Measurements from ENCODE around the gene GOLGA6C.
"Not testable (repeated sequence)": the region's sequence is repeated elsewhere in the genome, so short reads cannot be mapped to it uniquely, and the experiment has no call there.

The GOLGA6C gene

DNA sequence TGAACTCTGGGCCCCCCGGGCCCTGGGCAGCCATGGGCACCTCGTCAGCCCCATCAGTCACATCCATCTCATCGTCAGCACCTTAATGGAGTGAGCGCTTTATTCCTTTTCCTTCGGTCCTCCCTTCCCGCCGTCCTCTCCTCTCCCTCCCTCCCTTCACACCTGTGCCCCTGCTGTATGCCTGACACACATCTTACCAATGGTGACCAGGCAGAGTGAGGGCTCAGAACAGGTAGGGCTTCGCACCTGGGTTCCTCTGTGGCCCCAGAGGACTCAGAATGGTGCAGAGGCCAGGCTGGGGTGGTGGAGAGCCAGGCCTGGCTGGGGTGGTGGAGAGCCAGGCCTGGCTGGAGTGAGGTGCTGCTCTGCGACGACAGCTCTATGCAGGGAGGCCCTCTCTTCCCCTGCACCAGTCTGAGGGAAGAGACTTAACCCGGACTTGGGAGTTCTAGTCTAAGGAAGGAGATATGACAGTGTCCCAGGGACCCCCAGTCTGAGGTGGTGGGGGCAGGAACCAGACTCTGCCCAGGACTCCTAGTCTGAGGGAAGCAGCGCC, 44.8 kb upstream of the GOLGA6C start:
- DNase-seq (ENCODE audit: low spot score) = no peak
- TF ChIP-seq, protein P1, sequence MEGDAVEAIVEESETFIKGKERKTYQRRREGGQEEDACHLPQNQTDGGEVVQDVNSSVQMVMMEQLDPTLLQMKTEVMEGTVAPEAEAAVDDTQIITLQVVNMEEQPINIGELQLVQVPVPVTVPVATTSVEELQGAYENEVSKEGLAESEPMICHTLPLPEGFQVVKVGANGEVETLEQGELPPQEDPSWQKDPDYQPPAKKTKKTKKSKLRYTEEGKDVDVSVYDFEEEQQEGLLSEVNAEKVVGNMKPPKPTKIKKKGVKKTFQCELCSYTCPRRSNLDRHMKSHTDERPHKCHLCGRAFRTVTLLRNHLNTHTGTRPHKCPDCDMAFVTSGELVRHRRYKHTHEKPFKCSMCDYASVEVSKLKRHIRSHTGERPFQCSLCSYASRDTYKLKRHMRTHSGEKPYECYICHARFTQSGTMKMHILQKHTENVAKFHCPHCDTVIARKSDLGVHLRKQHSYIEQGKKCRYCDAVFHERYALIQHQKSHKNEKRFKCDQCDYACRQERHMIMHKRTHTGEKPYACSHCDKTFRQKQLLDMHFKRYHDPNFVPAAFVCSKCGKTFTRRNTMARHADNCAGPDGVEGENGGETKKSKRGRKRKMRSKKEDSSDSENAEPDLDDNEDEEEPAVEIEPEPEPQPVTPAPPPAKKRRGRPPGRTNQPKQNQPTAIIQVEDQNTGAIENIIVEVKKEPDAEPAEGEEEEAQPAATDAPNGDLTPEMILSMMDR (IDR thresholded peaks at IDR 0.05; ENCODE audit: borderline replicate concordance, control extremely low read depth, extremely low read depth, insufficient read depth, missing control alignments) = no peak
- in situ Hi-C loops (cut with MboI; ENCODE audit: low sequenced_read_pairs, unreplicated experiment) = no loop called here

DNA sequence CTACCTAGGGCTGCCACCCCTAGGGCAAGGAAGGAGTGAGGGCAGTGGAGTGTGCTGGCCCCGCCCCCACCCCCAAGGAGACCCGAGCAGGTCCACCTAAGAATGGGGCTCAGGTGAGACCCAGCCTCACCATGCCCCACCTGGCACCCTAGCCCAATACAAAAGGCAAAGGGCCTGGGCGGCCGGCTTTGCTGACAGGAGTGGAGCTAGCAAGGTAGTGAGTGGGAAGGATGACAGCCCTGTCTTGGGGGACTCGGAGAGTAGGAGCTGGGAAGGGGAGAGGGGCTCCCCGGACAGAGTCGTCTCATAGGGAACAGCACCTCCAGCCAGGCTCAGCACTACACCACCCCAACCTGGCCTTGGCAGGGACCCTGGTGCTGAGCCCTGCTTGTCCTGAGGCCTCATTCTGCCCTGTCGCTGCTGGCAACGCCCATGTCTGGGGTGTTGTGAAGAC, 44.3 kb upstream of the GOLGA6C start:
- in situ Hi-C loops (cut with MboI; ENCODE audit: low sequenced_read_pairs, unreplicated experiment) = no loop called here
- no peak for DNase-seq (ENCODE audit: low spot score)
- TF ChIP-seq, protein P1 (IDR thresholded peaks at IDR 0.05; ENCODE audit: borderline replicate concordance, control extremely low read depth, extremely low read depth, insufficient read depth, missing control alignments) = no peak

DNA sequence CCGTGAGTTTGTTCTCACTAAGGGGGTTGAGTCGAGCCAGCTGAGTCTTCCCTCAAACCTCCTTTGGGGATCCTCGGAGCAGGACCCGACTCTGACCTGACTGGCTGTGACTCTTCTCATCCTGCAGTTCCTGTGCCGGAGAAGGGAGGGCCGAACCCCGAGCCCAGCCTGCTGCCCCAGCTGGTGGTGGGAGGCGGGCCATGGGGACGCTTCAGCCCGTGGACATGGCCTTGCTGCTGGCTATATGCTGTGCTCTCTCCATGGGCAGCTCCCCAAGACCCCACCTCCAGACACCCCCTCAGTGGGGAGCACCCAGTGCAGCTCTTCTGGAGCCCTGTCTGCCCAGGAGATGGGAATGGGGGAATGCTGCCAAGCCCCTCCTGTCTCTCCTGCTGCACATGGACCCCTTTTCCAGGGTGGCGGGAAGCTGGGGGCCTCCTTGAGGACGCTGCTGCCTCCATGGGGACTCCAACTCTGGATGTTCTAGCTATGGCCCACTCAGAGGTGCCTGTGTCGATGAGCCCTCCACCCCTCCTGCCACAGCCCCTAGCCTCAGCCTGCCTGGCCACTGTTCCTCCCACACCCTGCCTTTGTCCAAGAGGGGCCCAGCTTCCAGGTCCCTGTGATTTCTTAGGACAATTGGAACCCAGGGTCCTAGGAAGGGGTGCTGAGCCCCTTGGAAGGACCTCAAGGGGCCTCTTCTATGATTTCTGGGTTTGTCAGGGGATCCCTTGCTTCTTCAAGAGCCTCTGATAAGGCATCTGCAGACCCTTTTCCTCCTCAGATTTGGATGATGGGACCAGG, 43.6 kb upstream of the GOLGA6C start:
- TF ChIP-seq, protein P1 (IDR thresholded peaks at IDR 0.05; ENCODE audit: borderline replicate concordance, control extremely low read depth, extremely low read depth, insufficient read depth, missing control alignments) = no peak
- DNase-seq (ENCODE audit: low spot score) = no peak
- in situ Hi-C loops (cut with MboI; ENCODE audit: low sequenced_read_pairs, unreplicated experiment) = no loop called here

DNA sequence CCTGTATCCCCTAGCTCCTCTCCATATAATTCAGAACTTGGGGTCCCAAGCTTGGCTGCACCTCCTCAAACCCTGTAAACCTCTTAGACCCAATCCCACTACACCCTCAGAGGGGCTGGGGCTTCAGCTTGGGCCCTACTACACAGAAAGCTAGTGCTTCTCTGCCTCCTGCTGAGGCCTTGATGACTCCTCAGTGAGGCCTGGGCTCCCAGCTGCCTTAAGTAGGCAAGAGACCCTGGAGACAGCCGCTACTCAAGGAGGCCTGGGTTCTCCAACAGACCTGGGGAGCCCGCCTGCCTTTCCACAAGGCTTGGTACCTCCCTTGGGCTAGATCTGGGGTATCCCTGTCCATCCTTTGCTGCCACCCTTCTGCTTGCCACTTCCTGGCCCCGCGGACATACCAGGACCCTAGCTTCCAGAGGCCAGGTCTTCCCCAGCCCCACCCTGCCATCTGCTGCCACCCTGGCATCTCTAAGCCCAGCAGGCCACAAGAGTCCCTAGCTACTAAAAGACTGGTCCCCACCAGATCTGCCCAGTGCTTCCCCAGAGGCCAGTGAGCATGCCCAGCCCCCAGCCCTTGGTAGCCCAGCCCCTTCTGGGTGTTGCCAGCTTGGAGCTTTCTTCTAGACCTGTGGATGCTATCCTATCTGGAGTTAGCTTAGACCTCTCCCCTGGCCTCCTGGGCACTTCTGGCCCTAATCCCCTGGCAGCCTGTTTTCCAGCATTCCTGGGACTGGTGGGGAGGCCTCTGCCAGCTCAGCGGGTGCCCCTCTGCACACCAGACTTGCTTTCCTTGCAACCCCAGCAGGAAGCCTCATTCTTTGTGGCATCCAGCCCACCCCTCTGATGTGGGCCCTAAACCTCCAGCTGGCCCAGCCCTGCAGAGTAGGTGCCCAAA, 42.8 kb upstream of the GOLGA6C start:
- TF ChIP-seq, protein P1 (IDR thresholded peaks at IDR 0.05; ENCODE audit: borderline replicate concordance, control extremely low read depth, extremely low read depth, insufficient read depth, missing control alignments) = no peak
- in situ Hi-C loops (cut with MboI; ENCODE audit: low sequenced_read_pairs, unreplicated experiment) = no loop called here
- DNase-seq (ENCODE audit: low spot score) = no peak

DNA sequence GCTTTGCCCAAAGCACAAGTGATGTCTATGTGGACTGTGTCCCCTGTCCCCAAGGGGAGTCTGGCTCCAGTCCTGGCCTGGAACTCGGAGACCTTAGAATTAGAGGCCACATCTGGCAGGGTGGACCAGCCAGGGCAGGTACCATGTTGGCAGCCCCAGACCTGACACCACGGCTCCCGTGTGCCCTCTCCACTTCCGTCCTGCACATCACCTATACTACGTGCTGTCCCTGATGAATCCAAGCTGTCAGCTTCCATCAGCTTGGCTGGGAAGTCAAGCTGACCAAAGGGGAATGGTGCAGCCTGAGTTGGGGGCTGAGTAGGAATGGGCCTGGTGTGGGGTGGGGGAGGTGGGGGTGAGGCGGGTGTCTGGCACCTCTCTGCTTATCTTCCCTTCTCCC, 41.1 kb upstream of the GOLGA6C start:
- no peak for DNase-seq (ENCODE audit: low spot score)
- in situ Hi-C loops (cut with MboI; ENCODE audit: low sequenced_read_pairs, unreplicated experiment) = no loop called here

DNA sequence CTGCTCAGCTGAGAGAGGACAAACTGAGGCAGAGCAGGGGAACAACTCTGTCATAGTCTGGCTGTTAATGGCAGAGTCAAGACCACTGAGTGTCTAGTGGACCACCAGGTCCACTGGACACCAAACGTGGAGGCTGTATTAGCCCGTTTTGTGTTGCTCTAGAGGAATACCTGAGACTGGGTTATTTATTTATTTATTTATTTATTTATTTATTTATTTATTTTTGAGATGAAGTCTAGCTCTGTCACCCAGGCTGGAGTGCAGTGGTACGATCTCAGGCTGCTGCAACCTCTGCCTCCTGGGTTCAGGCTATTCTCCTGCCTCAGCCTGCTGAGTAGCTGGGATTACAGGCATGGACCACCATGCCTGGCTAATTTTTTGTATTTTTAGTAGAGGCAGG, 40.6 kb upstream of the GOLGA6C start:
- DNase-seq (ENCODE audit: low spot score); in situ Hi-C loops (cut with MboI; ENCODE audit: low sequenced_read_pairs, unreplicated experiment): not testable (repeated sequence)

More for the DNA sequence above, 41.1 kb upstream of the GOLGA6C start:
- TF ChIP-seq, protein P1 (IDR thresholded peaks at IDR 0.05; ENCODE audit: borderline replicate concordance, control extremely low read depth, extremely low read depth, insufficient read depth, missing control alignments) = no peak

DNA sequence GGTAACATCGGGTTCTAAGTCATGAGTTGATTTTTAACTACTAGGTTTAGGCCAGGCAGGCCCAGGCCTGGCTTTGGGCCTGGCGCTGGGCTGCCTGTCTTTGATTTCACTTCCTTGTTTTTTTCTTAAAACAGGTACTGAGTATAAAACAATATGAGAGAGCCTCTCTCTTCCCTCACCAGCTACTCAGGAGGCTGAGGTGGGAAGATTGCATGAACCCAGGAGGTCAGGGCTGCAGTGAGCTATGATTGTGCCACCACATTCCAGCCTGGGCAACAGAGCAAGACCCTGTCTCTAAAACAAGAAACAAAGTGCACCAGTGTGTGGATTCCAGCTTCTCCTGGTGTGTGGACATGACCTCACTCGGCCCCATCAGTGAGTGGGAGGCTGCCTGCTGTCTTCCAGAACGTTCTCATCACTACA, 38.6 kb upstream of the GOLGA6C start:
- DNase-seq (ENCODE audit: low spot score) = not testable (repeated sequence)

More for the DNA sequence above, 38.6 kb upstream of the GOLGA6C start:
- in situ Hi-C loops (cut with MboI; ENCODE audit: low sequenced_read_pairs, unreplicated experiment) = not testable (repeated sequence)

Measured in GM13976 (cell line).